ENCODE data around the gene MLLT10.

MLLT10 gene

GRCh38 chr10:21514129-21514817 is 19.8 kb upstream of the MLLT10 start:
- in situ Hi-C loops (cut with HindIII; ENCODE audit: low pct_ligation_motif_present, low pct_unique_long_range_greater_than_20kb, low sequenced_read_pairs): no loop called here
- DNase-seq: no peak

GRCh38 chr10:21514818-21515351 is 19.1 kb upstream of the MLLT10 start:
- in situ Hi-C loops (cut with HindIII; ENCODE audit: low pct_ligation_motif_present, low pct_unique_long_range_greater_than_20kb, low sequenced_read_pairs): no loop called here

GRCh38 chr10:21515361-21516241 is 18.4 kb upstream of the MLLT10 start:
- DNase-seq: no peak

More at GRCh38 chr10:21514818-21515351, 19.1 kb upstream of the MLLT10 start:
- DNase-seq: no peak

GRCh38 chr10:21516242-21517131 is 17.5 kb upstream of the MLLT10 start:
- in situ Hi-C loops (cut with HindIII; ENCODE audit: low pct_ligation_motif_present, low pct_unique_long_range_greater_than_20kb, low sequenced_read_pairs): no loop called here
- DNase-seq: peak; percentile 61

More at GRCh38 chr10:21515361-21516241, 18.4 kb upstream of the MLLT10 start:
- in situ Hi-C loops (cut with HindIII; ENCODE audit: low pct_ligation_motif_present, low pct_unique_long_range_greater_than_20kb, low sequenced_read_pairs): no loop called here

- in situ Hi-C loops (cut with HindIII; ENCODE audit: low pct_ligation_motif_present, low pct_unique_long_range_greater_than_20kb, low sequenced_read_pairs): no loop called here
- peak; percentile 52 for DNase-seq
These were observed 16.6 kb upstream of the MLLT10 start for GRCh38 chr10:21517134-21518031.

- in situ Hi-C loops (cut with HindIII; ENCODE audit: low pct_ligation_motif_present, low pct_unique_long_range_greater_than_20kb, low sequenced_read_pairs): no loop called here
These were observed 15.8 kb upstream of the MLLT10 start for GRCh38 chr10:21518149-21518640.

GRCh38 chr10:21518641-21519396 is 15.2 kb upstream of the MLLT10 start:
- in situ Hi-C loops (cut with HindIII; ENCODE audit: low pct_ligation_motif_present, low pct_unique_long_range_greater_than_20kb, low sequenced_read_pairs): no loop called here
- peak; percentile 21 for DNase-seq

More at GRCh38 chr10:21518149-21518640, 15.8 kb upstream of the MLLT10 start:
- peak; percentile 27 for DNase-seq

- no peak for DNase-seq
- in situ Hi-C loops (cut with HindIII; ENCODE audit: low pct_ligation_motif_present, low pct_unique_long_range_greater_than_20kb, low sequenced_read_pairs): no loop called here
These were observed 14.6 kb upstream of the MLLT10 start for GRCh38 chr10:21519397-21519933.

GRCh38 chr10:21519941-21520436 is 14.0 kb upstream of the MLLT10 start:
- in situ Hi-C loops (cut with HindIII; ENCODE audit: low pct_ligation_motif_present, low pct_unique_long_range_greater_than_20kb, low sequenced_read_pairs): no loop called here
- DNase-seq: no peak

- DNase-seq: no peak
- in situ Hi-C loops (cut with HindIII; ENCODE audit: low pct_ligation_motif_present, low pct_unique_long_range_greater_than_20kb, low sequenced_read_pairs): no loop called here
These were observed 13.5 kb upstream of the MLLT10 start for GRCh38 chr10:21520509-21520908.

GRCh38 chr10:21520949-21521348 is 13.1 kb upstream of the MLLT10 start:
- in situ Hi-C loops (cut with HindIII; ENCODE audit: low pct_ligation_motif_present, low pct_unique_long_range_greater_than_20kb, low sequenced_read_pairs): no loop called here
- no peak for DNase-seq

- in situ Hi-C loops (cut with HindIII; ENCODE audit: low pct_ligation_motif_present, low pct_unique_long_range_greater_than_20kb, low sequenced_read_pairs): no loop called here
These were observed 12.1 kb upstream of the MLLT10 start for GRCh38 chr10:21521751-21522533.

GRCh38 chr10:21522631-21523406 is 11.2 kb upstream of the MLLT10 start:
- in situ Hi-C loops (cut with HindIII; ENCODE audit: low pct_ligation_motif_present, low pct_unique_long_range_greater_than_20kb, low sequenced_read_pairs): no loop called here
- DNase-seq: no peak

More at GRCh38 chr10:21521751-21522533, 12.1 kb upstream of the MLLT10 start:
- DNase-seq: no peak

- in situ Hi-C loops (cut with HindIII; ENCODE audit: low pct_ligation_motif_present, low pct_unique_long_range_greater_than_20kb, low sequenced_read_pairs): no loop called here
- DNase-seq: no peak
These were observed 10.4 kb upstream of the MLLT10 start for GRCh38 chr10:21523557-21524008.

- DNase-seq: no peak
- in situ Hi-C loops (cut with HindIII; ENCODE audit: low pct_ligation_motif_present, low pct_unique_long_range_greater_than_20kb, low sequenced_read_pairs): no loop called here
These were observed 9.9 kb upstream of the MLLT10 start for GRCh38 chr10:21524131-21524525.

Measured in ACHN (cell line).